DLD1 (cell line): ENCODE data around the gene RPAP3.

Experiments used
- in situ Hi-C: cut with HindIII; loops from 2 replicates; pipeline ENCODE4 v1.10.0; 2017; ENCODE audit warnings: low sequenced_read_pairs

Gene RPAP3

DNA sequence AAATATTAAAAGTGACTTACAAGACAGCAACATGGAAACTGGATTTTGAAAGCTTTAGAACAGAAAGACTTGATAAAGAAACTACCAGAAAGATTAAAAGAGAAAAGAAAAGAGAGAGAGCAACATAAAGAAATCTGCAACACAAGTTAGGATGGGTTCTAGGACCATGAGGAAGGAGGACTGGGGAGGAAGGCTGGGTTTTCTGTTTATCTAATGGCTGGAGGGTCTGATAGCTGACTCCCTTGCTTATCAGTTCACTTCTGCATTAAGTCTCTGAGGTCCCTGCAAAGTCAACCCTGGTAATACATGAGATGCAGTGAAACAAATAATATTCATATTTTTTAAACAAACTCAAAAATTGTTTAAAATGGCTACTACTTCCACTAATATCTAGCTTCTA, 90.1 kb downstream of the RPAP3 start:
- in situ Hi-C loops = no loop called here

DNA sequence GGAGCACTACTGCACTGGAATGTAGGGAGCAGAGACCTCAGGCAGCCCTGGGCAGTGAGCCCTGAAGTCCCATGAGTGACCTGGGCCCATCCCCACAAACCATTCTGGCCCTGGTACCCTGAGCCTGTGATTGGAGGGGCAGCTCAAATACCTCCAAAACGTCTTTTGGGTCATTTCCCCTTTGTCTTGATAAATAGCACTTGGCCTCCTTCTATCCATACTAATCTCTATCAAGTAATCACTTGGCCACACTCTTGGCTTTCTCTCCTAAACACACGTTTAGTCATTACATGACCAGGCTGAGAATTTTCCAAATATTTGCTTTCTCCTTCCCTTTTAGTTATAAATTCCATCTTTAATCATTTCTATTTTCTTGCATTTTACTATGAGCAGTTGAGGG, 91.3 kb downstream of the RPAP3 start:
- in situ Hi-C loops = no loop called here

DNA sequence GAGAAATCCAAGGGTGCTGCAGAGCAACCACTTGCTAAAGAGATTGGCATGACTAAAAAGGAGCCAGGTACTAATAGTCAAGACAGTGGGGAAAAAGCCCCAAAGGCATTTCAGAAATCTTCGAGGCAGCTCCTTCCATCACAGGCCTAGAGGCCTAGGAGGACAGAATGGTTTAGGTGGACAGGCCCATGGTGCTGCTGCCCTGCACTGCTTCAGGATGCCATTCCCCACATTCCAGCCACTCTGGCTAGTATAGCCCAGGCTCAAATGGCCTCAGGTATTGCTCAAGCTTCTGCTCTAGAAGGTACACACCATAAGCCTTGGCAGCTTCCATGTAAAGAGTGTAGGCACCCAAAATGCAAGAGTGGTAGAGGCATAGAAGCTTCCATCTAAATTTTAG, 92.9 kb downstream of the RPAP3 start:
- in situ Hi-C loops = no loop called here

- in situ Hi-C loops = no loop called here
Observed at GRCh38 chr12:47611906-47612305, 93.9 kb downstream of the RPAP3 start.
